Left lobe of liver (tissue), 2 donors: Measurements from ENCODE around the gene FIBCD1. TPM values are rescaled to one million over a fixed set of nuclear protein-coding genes. Genes with fewer than 3 reads are reported as not detected.

ENCODE experiments used
- ATAC-seq: fragments of 200-7000 bp; cut with Tn5 transposase; one replicate; pipeline ENCODE4 v1.9.1; 2020; ENCODE audit warnings: mild to moderate bottlenecking, moderate library complexity
- DNase-seq: peaks from one replicate; pipeline ENCODE4 v3.0.0-alpha.2; 2020; ENCODE audit warnings: low spot score
- total RNA-seq: library from RNA; stranded (reverse); gene quantifications from one replicate; pipeline ENCODE4 v1.2.1, GENCODE V29; 2021
- donor health status: DM: no; HTN: no; CAD: no; lungs with moderate emphysema.
- donor health status: DM: no; HTN: yes; CAD: no.

The FIBCD1 gene
- total RNA-seq, 1 donor from 2014 or later: not detected

GRCh38 chr9:130884542-130885483 lies 54.2 kb downstream of the FIBCD1 start:
- DNase-seq (no peak), ATAC-seq (peak; percentile 11)

GRCh38 chr9:130884111-130884531 lies 54.9 kb downstream of the FIBCD1 start:
- ATAC-seq (no peak), DNase-seq (no peak)

GRCh38 chr9:130883479-130883878 lies 55.6 kb downstream of the FIBCD1 start:
- ATAC-seq: no peak
- no peak for DNase-seq

- no peak for ATAC-seq
Measured at GRCh38 chr9:130882696-130883225, 56.3 kb downstream of the FIBCD1 start.

DNA sequence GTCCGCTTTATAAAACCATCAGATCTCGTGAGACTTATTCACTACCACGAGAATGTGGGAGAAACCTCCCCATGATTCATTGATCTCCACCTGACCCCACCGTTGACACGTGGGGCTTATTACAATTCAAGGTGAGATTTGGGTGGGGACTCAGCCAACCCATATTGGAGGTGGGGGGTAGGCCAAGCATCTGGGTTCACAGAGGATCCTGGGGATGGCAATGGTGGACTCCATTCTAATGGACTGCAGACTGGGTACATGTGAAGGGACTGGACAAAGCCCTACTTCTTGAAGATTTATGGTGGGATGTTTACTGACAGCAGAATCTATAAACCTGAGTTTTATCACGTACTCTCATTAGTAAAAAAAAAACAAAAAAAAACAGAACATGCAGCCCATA lies 57.5 kb downstream of the FIBCD1 start:
- DNase-seq (no peak), ATAC-seq (no peak)

More at GRCh38 chr9:130882696-130883225, 56.3 kb downstream of the FIBCD1 start:
- DNase-seq: no peak

DNA sequence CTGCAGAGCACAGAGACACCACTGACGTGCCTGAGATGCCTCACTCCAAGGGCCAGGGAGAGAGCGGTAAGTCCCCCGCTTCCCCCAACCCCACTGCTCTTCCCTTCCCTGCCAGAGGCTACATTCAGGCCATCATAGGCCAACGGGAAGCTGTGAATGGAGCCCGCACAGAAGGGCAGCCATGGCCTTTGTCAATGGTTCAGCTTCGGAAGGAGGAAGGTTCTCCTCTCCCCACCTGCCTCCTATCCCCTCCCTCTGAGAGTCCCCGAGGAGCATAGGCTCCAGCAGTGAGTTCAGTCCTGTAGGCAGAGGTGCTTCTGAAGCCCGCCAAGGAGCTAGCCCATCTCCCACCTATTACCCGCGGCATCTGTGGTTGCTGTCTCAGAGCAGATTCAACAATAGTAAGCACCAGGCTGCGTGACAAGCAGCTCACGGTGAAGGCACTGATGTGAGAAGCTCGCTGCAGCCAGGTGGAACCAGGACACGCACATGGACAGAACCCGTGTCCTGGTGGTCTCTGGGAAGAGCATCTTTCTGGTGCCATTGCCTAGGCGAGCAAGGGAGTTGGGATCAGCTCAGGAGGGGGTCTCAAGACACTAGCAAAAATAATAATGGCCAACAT lies 58.3 kb downstream of the FIBCD1 start:
- ATAC-seq (no peak), DNase-seq (no peak)

- ATAC-seq (no peak), DNase-seq (no peak)
Measured at GRCh38 chr9:130879863-130880411, 59.1 kb downstream of the FIBCD1 start.

- ATAC-seq (no peak), DNase-seq (no peak)
Measured at GRCh38 chr9:130878295-130878694, 60.8 kb downstream of the FIBCD1 start.

- no peak for DNase-seq
- ATAC-seq: no peak
Measured at GRCh38 chr9:130877300-130877699, 61.7 kb downstream of the FIBCD1 start.

- DNase-seq: no peak
Measured at GRCh38 chr9:130874783-130875182, 64.3 kb downstream of the FIBCD1 start.

GRCh38 chr9:130873966-130874365 lies 65.1 kb downstream of the FIBCD1 start:
- ATAC-seq (no peak), DNase-seq (no peak)

More at GRCh38 chr9:130874783-130875182, 64.3 kb downstream of the FIBCD1 start:
- ATAC-seq: no peak

- ATAC-seq (peak; percentile 91), DNase-seq (peak; percentile 93)
Measured at GRCh38 chr9:130872912-130873503, 66.0 kb downstream of the FIBCD1 start.

- ATAC-seq (peak; percentile 33), DNase-seq (no peak)
Measured at GRCh38 chr9:130872508-130872907, 66.5 kb downstream of the FIBCD1 start.

DNA sequence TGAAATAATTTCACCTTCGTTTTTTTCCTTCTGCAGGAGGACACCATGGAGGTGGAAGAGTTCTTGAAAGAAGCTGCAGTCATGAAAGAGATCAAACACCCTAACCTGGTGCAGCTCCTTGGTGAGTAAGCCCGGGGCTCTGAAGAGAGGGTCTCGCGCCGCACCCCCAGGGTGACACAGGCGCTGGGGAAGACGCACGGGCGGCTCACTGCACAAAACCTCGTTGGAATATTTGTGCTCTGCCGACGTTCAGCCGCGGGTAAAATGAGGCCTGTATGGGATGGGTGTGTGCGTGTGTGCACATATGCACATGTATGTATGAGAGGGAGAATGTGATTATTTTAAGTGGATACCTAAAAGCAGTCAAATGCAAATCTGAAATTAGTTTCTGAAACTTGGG lies 67.0 kb downstream of the FIBCD1 start:
- DNase-seq (no peak), ATAC-seq (no peak)

GRCh38 chr9:130871395-130872062 lies 67.5 kb downstream of the FIBCD1 start:
- no peak for ATAC-seq
- no peak for DNase-seq

- no peak for DNase-seq
- ATAC-seq: no peak
Measured at GRCh38 chr9:130870491-130871381, 68.3 kb downstream of the FIBCD1 start.

DNA sequence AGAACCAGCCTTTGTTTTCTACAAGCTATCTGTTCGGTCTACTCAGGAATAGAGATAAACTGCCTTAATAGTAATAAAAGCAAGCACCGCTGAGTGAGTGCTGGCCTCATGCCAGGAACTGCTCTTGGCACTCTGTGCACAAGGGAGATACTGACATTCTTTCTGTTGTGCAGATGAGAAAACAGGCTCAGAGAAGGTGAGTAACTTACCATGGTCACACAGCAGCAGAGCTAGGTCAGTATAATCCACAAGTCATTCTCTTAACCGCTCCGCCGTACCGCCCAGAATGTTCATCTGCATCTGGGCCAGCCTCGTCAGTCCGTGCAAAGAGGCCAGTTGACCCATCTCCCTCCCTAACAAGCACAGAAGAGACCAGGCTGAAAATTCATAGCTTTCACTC lies 69.8 kb downstream of the FIBCD1 start:
- no peak for DNase-seq
- no peak for ATAC-seq

GRCh38 chr9:130868230-130868629 lies 70.8 kb downstream of the FIBCD1 start:
- no peak for DNase-seq
- no peak for ATAC-seq

DNA sequence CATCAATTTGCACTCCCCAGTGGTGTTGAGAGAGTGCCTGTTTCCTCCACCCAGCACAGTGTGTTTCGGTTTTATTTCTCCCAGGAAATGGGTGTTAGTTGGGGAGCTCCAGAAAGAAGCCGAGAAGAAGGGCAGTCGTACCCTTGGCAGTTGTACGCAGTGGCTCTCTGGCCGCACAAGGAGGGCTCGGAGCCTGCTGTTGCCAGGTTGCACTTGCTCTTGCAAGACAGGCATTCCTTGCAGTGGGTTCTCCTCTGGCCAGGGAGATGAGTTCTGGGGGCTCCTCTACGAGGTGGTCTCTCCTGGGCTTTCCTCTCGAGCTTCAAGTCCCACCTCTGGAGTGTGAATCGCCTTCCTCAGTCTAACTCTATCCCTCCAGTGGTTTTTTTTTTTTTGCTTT lies 71.5 kb downstream of the FIBCD1 start:
- DNase-seq: no peak
- ATAC-seq: no peak
